Measurements from ENCODE around the gene MCCC1. TPM values are rescaled to one million over a fixed set of nuclear protein-coding genes. Genes with fewer than 3 reads are reported as not detected.
A peak's percentile ranks its signal among the peaks of the same experiment; 100 is the strongest.

MCCC1 gene
- total and polyA plus RNA-seq, 2 of the 4 experiments (the other 2 are of a cell fraction) = 14.2 to 17.9 TPM

GRCh38 chr3:183122257-183122932 is 23.1 kb upstream of the MCCC1 start:
- no peak overlapping the region for H3K9ac ChIP-seq (ENCODE audit: low read depth, low read length)
- H3K14ac ChIP-seq (replicated peaks; ENCODE audit: low read depth, low read length) = no peak overlapping the region
- in situ Hi-C loops (cut with MboI; ENCODE audit: low sequenced_read_pairs) = no loop called here
- no peak for TF ChIP-seq RFX5 (IDR thresholded peaks at IDR 0.05; ENCODE audit: low read depth, low read length)
- peak; percentile 87 for TF ChIP-seq RAD21 (IDR thresholded peaks at IDR 0.05; ENCODE audit: low read length)
- TF ChIP-seq CTCF (conservative IDR thresholded peaks at IDR 0.05; ENCODE audit: low read depth, low read length) = peak; percentile 93
- no peak for TF ChIP-seq FOS (IDR thresholded peaks at IDR 0.05; ENCODE audit: low read depth, low read length)
- peak; percentile 88 for TF ChIP-seq SMC3 (IDR thresholded peaks at IDR 0.05; ENCODE audit: low read depth, low read length)
- peaks cover 12% of the 10 kb centered on the region for H3K27me3 ChIP-seq (ENCODE audit: control insufficient read depth, insufficient read depth, low read length)
- WGBS, 2 experiments (ENCODE audit: extremely low coverage in 2 of 2, insufficient read length in 1 of 2) = no CpG with 5 or more reads among the region's 2 CpGs
- H2BK5ac ChIP-seq (ENCODE audit: low read depth, low read length, poor library complexity, severe bottlenecking) = no peak overlapping the region
- no peak overlapping the region for H3K4me2 ChIP-seq (ENCODE audit: low read depth, low read length)
- no peak overlapping the region for H2BK20ac ChIP-seq (ENCODE audit: low read depth, low read length)
- no peak overlapping the region for H4K8ac ChIP-seq (ENCODE audit: low read depth in 2 of 2, low read length in 2 of 2)
- no TSS peak for BruUV-seq (replicated peaks)
- H3K36me3 ChIP-seq (ENCODE audit: control insufficient read depth, insufficient read depth, low read length) = no peaks in the 10 kb centered on the region
- no peak overlapping the region for H3K56ac ChIP-seq (ENCODE audit: extremely low read depth, insufficient read depth, low read length)
- 0 out of 2 replicates have a peak, but pooled peaks cover 2% of the 10 kb centered on the region for H3K4me1 ChIP-seq (ENCODE audit: control insufficient read depth, insufficient read depth, low read length)
- H3K9me3 ChIP-seq (ENCODE audit: control insufficient read depth, insufficient read depth, low read length) = no peaks in the 10 kb centered on the region
- no peak overlapping the region for H3K4ac ChIP-seq (ENCODE audit: low read depth, low read length)
- no peak overlapping the region for H2BK120ac ChIP-seq (ENCODE audit: low read depth, low read length)
- peaks cover 3% of the 10 kb centered on the region; the same call in 1 of the 2 replicates for H3K9me1 ChIP-seq (ENCODE audit: insufficient read depth, low read length)
- ATAC-seq (ENCODE audit: low read depth) (peak; percentile 78), DNase-seq (peak; percentile 74)
- no peak overlapping the region for H2AK9ac ChIP-seq (replicated peaks; ENCODE audit: low read depth, low read length, poor library complexity)
- intact Hi-C loops (cut with micrococcal nuclease) = loop anchor here (1.0 to 10.0 kb wide), 7 partner anchors 62 to 762 kb away; partner anchors contain the start of genes B3GNT5 and PARL
- no peak overlapping the region for H3K23ac ChIP-seq (ENCODE audit: low read depth, low read length)
- no peak overlapping the region for H2AK5ac ChIP-seq (ENCODE audit: low read depth, low read length)
- CTCF ChIA-PET = interaction anchor here (0.7 to 3.2 kb wide), 7 partner anchors 62 to 267 kb away, joined by 3 to 18 read pairs (median 4); no protein-coding TSS in a partner anchor
- no peaks in the 10 kb centered on the region for H3K79me1 ChIP-seq (ENCODE audit: low read depth in 1 of 2, low read length in 2 of 2)
- H4K91ac ChIP-seq (ENCODE audit: insufficient read depth, low read depth, low read length) = no peak overlapping the region
- no peak overlapping the region for H2BK15ac ChIP-seq (ENCODE audit: low read depth, low read length)
- no peak overlapping the region for H4K5ac ChIP-seq (ENCODE audit: low read depth, low read length)
- no peak overlapping the region for H3K4me3 ChIP-seq (ENCODE audit: insufficient read depth, low read depth, low read length)
- no peak overlapping the region for H2AFZ ChIP-seq (replicated peaks; ENCODE audit: low read length, poor library complexity)
- dilution Hi-C loops (cut with HindIII; ENCODE audit: low sequenced_read_pairs, unreplicated experiment) = no loop called here
- H4K20me1 ChIP-seq (ENCODE audit: insufficient read depth, low read length) = no peaks in the 10 kb centered on the region
- no peak overlapping the region for H3K27ac ChIP-seq (ENCODE audit: insufficient read depth, low read length)
- no peak overlapping the region for H3K18ac ChIP-seq (ENCODE audit: low read depth, low read length)
- POLR2A ChIA-PET (ENCODE audit: unreplicated experiment) = no interaction called here
